Neural progenitor cell (in vitro differentiated cells): ENCODE results near the gene SDHAF2.

Experiments
- CTCF ChIP-seq: fragments of 200-600 bp; sonication (generic); IDR thresholded peaks from 2 replicates; pipeline ENCODE4 v1.5.1; 2017; ENCODE audit warnings: antibody characterized with exemption, mild to moderate bottlenecking
- EZH2 ChIP-seq: fragments of 200-600 bp; sonication (generic); IDR thresholded peaks from 2 replicates; pipeline ENCODE4 v1.6.1; 2017; ENCODE audit warnings: antibody characterized with exemption, mild to moderate bottlenecking, moderate library complexity

DNA sequence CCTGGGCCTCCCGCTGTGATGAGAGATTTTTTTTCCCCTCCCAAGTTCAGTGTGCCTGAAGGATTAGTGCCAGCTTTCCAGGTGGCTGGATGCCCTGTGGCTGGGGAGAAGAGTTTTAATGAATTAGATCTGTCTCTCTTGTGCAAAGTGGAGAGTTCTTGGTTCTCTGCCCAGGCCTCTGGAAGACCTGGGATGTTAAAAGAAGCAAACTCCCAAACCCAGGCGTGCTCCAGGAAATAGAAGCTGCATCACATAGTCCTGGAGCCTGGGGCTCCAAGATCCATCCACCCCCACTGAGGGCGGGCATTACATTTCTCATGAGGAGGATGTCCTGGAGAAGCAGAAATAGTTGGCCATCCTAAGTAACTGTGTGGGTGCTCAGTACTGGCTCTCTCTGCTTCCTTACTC, 30.6 kb downstream of the SDHAF2 start:
- TF ChIP-seq CTCF (no peak), EZH2 (no peak)
